T-helper 17 cell (primary cell): ENCODE data around the gene PIGU. TPM values are rescaled to one million over a fixed set of nuclear protein-coding genes. Genes with fewer than 3 reads are reported as not detected.
A peak's percentile ranks its signal among the peaks of the same experiment; 100 is the strongest.

ENCODE experiments used
- ATAC-seq: fragments of 150-1000 bp; cut with Tn5 transposase; 2 replicates; pipeline ENCODE4 v1.10.0; 2021; ENCODE audit warnings: mild to moderate bottlenecking, moderate library complexity
- DNase-seq, 3 donors: peaks; one replicate each; pipeline versions ENCODE4 v3.0.0 to v3.0.0-alpha.2; 2020 to 2021
- H3K9me3 ChIP-seq: one replicate; pipeline ENCODE4 v1.7.0; 2013; ENCODE audit warnings: low read length, mild to moderate bottlenecking; ENCODE audit not compliant: control insufficient read depth, poor library complexity, severe bottlenecking
- H3K27ac Mint-ChIP-seq: one replicate; pipeline ENCODE4 v1.8.0; 2022; ENCODE audit warnings: mild to moderate bottlenecking, moderate library complexity, mixed read lengths
- H3K27me3 Mint-ChIP-seq: one replicate; pipeline ENCODE4 v1.8.0; 2022; ENCODE audit warnings: mixed read lengths
- H3K36me3 Mint-ChIP-seq: one replicate; pipeline ENCODE4 v1.8.0; 2022; ENCODE audit warnings: low read depth, mixed read lengths
- H3K4me1 Mint-ChIP-seq: one replicate; pipeline ENCODE4 v1.8.0; 2022; ENCODE audit warnings: mild to moderate bottlenecking, mixed read lengths
- H3K4me3 Mint-ChIP-seq: one replicate; pipeline ENCODE4 v1.8.0; 2022; ENCODE audit warnings: mild to moderate bottlenecking, moderate library complexity, mixed read lengths
- total RNA-seq, 4 donors: library from RNA in 2 of 4; stranded (reverse) in 2 of 4; gene quantifications; one replicate each; pipeline ENCODE4 v1.2.3 and lab custom pipeline; 2022 to 2026

Gene PIGU
- total RNA-seq, 2 donors from 2014 or later = 8.4 to 10.2 TPM

DNA sequence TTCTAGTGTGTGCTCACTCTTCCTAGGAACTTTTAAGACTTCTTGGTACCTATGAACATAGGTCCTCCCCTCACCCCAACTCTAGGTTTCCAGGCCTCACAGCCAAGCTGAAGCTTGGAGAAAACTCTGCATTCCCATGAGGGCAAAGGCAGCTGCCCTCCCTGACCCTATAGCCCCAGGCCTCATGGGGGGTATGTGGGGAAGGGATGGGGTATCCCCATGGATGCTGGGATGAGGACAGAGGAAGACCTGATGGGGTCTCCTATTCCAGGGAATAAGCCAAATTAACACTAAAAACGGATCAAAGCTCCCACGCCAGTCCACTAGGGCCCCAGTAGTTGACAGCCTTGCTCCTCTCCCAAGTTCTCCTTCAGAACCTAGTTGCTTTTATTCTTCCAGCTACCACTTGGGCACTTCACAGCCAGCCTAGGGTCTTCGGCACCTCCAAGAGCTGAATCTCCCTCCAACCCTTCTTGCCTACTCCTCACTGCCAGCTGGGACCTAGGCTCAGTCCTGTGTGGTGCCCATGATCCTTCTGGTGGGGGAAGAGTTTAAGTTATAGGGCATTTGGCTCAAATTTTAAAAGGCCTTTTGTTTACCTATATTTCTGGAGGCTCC lies 35.0 kb upstream of the PIGU start:
- ATAC-seq (no peak), DNase-seq (no peak)
- Mint-ChIP-seq H3K36me3 (peaks cover 3% of the 10 kb centered on the region), H3K27me3 (no peaks in the 10 kb centered on the region), H3K4me3 (peak overlapping the region; percentile 52), H3K4me1 (peaks cover 23% of the 10 kb centered on the region), H3K27ac (peak overlapping the region; percentile 93)
- no peaks in the 10 kb centered on the region for H3K9me3 ChIP-seq

DNA sequence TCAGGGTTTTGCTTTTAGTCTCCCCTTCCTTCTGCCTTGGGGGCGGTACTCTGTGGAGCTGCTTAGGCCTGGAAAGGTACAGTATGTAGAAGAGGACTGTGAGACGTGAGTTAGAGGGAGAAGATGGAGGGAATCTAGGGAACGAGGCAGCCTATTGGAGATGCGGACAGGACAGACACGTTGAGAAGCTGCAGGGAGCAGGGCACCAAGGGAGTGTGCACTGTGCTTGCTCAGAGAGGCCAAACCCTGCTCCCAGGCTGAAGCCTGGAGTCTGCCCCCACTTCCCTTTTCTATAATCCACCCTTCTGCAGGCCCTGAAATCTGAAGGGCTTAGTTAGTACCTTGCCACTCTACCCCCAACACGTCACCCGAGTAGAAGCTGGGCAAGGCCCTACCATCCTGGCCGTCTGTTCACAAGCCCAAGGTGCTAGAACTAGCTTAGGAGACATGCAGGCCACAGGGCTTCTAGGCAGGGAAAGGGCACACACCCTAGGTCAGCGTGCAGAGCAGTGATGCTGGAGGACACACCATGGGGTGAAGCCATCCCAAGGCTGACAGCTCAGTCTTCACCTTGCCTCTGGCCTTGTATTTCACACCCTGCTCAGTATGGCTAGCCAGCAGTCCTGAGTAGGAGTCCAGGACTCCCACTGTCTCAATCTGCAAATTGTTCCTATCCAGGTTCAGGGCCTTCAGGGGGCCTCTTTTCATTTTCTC lies 34.1 kb upstream of the PIGU start:
- no peak for DNase-seq
- ATAC-seq = no peak
- H3K27me3 Mint-ChIP-seq = no peaks in the 10 kb centered on the region
- peak overlapping the region; percentile 94 for H3K4me3 Mint-ChIP-seq
- peak overlapping the region; percentile 93 for H3K27ac Mint-ChIP-seq
- H3K36me3 Mint-ChIP-seq = peaks cover 3% of the 10 kb centered on the region
- H3K4me1 Mint-ChIP-seq = peaks cover 28% of the 10 kb centered on the region
- no peaks in the 10 kb centered on the region for H3K9me3 ChIP-seq

GRCh38 chr20:34710568-34710839 lies 33.6 kb upstream of the PIGU start:
- Mint-ChIP-seq H3K4me1 (peaks cover 28% of the 10 kb centered on the region), H3K36me3 (peaks cover 3% of the 10 kb centered on the region), H3K27ac (peak overlapping the region; percentile 93), H3K27me3 (no peaks in the 10 kb centered on the region), H3K4me3 (peak overlapping the region; percentile 94)
- H3K9me3 ChIP-seq = no peaks in the 10 kb centered on the region
- ATAC-seq = no peak
- no peak for DNase-seq

DNA sequence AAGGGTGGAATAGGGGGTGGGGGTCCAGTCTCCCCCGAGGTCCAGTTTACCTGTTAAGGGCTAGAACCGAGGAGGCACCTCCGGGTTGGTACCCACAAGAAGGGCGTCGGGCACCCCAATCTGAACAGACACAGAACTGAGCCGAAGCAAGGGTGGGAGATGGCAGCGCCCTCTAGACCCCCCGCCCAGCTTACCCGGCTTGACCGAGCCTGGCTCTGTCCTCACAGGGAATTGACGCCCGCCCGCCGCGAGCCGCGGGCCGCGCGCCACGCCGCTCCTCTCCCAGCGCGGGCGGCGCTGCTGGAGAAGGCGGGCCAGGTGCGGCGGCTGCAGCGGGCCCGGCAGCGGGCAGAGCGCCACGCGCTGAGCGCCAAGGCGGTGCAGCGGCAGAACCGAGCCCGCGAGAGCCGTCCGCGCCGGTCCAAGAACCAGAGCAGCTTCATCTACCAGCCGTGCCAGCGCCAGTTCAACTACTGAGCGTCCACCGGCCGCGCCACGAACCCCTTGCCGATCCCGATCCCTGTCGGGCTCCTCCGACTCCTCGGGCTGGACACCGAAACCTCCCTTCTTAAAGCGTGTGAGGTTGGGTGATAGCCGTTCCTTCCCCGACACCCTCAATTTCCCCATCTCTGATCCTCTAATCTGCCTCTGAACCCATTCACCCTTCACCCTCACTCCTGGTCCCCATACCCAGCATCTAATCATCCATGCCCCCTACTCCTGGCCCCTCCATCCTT lies 33.1 kb upstream of the PIGU start:
- Mint-ChIP-seq H3K4me1 (peaks cover 26% of the 10 kb centered on the region), H3K4me3 (peak overlapping the region; percentile 94), H3K36me3 (peaks cover 3% of the 10 kb centered on the region), H3K27ac (peak overlapping the region; percentile 93), H3K27me3 (no peaks in the 10 kb centered on the region)
- H3K9me3 ChIP-seq = no peaks in the 10 kb centered on the region
- DNase-seq = peak in 2 of 3 donors; percentile 16 to 57
- ATAC-seq = peak; percentile 46

DNA sequence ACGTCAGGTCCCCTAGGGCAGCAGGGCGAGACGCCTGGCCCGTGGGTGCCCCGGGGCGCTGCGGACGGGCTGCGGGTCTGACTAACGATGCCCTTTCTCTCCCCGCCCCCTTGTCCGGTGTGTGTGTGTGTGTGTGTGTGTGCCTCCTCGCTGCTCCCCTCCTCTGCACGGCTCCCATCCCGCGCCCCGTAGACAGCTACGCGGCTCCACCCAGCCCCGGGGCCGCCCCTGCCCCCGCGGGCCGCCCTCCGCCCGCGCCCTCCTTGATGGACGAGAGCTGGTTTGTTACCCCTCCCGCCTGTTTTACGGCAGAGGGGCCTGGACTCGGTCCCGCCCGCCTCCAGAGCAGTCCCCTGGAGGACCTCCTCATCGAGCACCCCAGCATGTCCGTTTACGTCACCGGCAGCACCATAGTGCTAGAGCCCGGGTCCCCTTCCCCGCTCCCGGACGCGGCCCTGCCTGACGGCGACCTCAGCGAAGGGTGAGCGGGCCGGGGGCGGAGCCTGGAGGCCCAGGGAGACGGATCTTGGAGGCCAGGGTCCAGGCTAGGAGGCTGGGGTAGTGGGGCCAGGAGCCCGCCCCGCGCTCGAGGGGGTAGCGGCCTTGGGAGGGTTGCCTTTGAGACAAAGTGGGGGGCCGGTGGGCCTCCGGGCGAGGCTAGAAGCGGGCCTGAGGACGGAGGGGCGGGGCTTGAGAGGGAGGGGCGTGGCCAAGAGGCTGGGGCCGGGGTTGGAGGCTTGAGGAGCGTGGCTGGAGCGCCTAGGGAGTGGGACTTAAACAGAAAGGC lies 32.3 kb upstream of the PIGU start:
- peak overlapping the region; percentile 93 for H3K27ac Mint-ChIP-seq
- DNase-seq (peak; percentile 62 to 75 (median 74)), ATAC-seq (peak; percentile 64)
- H3K9me3 ChIP-seq = no peaks in the 10 kb centered on the region
- H3K36me3 Mint-ChIP-seq = peaks cover 3% of the 10 kb centered on the region
- peaks cover 32% of the 10 kb centered on the region for H3K4me1 Mint-ChIP-seq
- no peaks in the 10 kb centered on the region for H3K27me3 Mint-ChIP-seq
- peak overlapping the region; percentile 88 for H3K4me3 Mint-ChIP-seq

DNA sequence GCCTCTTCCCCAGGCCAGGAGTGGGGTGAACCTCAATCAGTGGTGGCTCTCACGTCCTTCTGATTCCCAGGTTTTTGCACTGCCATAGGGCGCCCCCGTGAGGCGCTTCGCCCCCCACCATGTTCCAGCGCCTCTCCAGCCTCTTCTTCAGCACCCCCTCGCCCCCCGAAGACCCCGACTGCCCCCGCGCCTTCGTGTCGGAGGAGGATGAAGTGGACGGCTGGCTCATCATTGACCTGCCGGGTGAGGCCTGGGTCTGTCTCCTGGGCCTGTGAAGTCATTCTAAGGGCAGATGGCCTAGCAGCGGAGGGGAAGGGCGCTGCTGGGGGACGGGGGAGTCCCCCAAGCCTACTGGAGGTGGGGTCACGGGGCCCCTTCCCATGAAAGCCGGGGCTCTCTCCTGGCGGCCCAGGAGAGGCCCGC lies 31.7 kb upstream of the PIGU start:
- peak in 2 of 3 donors; percentile 35 to 45 for DNase-seq
- H3K4me1 Mint-ChIP-seq = peaks cover 34% of the 10 kb centered on the region
- H3K27ac Mint-ChIP-seq = peak overlapping the region; percentile 93
- peaks cover 5% of the 10 kb centered on the region for H3K36me3 Mint-ChIP-seq
- peak overlapping the region; percentile 88 for H3K4me3 Mint-ChIP-seq
- ATAC-seq = peak; percentile 4
- no peaks in the 10 kb centered on the region for H3K9me3 ChIP-seq
- no peaks in the 10 kb centered on the region for H3K27me3 Mint-ChIP-seq

- H3K27ac Mint-ChIP-seq = peak overlapping the region; percentile 96
- ATAC-seq (no peak), DNase-seq (no peak)
- H3K36me3 Mint-ChIP-seq = peaks cover 2% of the 10 kb centered on the region
- H3K9me3 ChIP-seq = no peaks in the 10 kb centered on the region
- peaks cover 9% of the 10 kb centered on the region for H3K27me3 Mint-ChIP-seq
- H3K4me3 Mint-ChIP-seq = no peak overlapping the region
- peaks cover 33% of the 10 kb centered on the region for H3K4me1 Mint-ChIP-seq
Measured at GRCh38 chr20:34706912-34707784, 30.3 kb upstream of the PIGU start.

GRCh38 chr20:34706302-34706875 lies 29.5 kb upstream of the PIGU start:
- DNase-seq = no peak
- Mint-ChIP-seq H3K36me3 (peaks cover 2% of the 10 kb centered on the region), H3K27me3 (peaks cover 15% of the 10 kb centered on the region), H3K4me1 (peaks cover 35% of the 10 kb centered on the region), H3K27ac (peak overlapping the region; percentile 96), H3K4me3 (peak overlapping the region; percentile 49)
- H3K9me3 ChIP-seq = no peaks in the 10 kb centered on the region
- ATAC-seq = no peak

DNA sequence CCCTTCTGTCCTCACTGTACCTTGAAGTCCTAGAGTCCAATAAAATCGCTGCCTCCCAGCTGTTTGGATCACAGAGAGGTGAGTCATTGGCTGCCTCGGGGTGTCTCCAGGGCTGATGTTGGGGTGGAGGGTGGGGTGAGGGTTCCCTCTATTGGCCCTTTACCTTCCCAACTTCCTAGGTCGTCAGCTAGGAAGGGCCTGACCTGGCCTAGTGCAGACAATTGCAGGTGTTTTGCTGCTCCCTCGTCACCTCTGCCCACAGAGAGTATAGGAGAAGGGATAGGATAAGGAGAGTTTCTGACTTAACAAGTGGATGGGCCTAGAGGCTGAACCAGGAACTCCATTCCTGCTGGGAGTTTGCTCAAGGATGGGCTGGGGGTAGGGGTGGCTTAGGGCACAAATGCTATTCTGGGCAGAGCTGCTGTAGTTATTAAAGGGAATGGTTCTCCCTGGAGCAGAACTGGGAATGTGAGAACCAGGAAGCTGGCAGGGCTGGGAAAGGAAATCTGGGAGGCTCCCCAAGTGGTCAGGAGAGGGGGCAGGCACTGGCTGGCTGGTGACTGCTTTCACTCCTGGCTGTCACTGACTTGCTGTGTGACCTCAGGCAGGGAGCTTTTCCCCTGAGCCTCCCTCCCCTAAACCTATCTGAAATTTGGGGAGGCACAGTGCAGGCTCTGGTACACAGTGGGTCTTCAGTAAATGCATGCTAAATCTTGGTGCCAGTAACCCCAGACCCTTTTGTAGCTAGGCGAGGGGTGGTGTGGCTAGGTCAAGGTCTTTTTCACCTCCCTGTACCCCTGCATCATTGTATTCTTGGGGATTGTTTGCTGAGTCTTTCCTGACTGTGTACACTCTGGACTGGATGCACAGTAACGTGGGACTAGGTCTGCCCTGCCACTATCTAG lies 28.8 kb upstream of the PIGU start:
- no peak for ATAC-seq
- Mint-ChIP-seq H3K27me3 (peaks cover 15% of the 10 kb centered on the region), H3K4me1 (peaks cover 35% of the 10 kb centered on the region), H3K4me3 (peak overlapping the region; percentile 98), H3K36me3 (peaks cover 2% of the 10 kb centered on the region), H3K27ac (peak overlapping the region; percentile 96)
- DNase-seq = no peak
- no peaks in the 10 kb centered on the region for H3K9me3 ChIP-seq

DNA sequence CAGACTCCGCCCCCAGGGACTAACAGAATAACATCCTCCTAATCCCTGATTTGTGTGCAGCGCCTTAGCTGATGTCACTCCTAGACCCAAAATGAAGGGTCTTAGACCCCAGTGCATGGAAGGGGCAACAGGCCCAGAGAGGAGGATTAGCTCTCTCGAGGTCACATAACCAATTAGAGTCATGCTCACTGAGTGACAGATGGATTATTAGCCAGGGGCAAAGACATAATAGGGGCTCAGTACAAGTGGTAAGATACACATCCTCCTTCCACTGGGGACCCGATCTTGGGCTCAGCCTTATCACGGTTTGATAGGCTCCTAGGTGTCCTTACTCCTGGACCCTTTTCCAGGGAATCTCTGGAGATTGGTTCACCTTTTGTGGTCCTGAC lies 28.1 kb upstream of the PIGU start:
- no peak for DNase-seq
- Mint-ChIP-seq H3K27me3 (peaks cover 15% of the 10 kb centered on the region), H3K27ac (peak overlapping the region; percentile 96), H3K36me3 (peaks cover 2% of the 10 kb centered on the region), H3K4me1 (peaks cover 29% of the 10 kb centered on the region), H3K4me3 (peak overlapping the region; percentile 98)
- ATAC-seq = no peak
- H3K9me3 ChIP-seq = no peaks in the 10 kb centered on the region

DNA sequence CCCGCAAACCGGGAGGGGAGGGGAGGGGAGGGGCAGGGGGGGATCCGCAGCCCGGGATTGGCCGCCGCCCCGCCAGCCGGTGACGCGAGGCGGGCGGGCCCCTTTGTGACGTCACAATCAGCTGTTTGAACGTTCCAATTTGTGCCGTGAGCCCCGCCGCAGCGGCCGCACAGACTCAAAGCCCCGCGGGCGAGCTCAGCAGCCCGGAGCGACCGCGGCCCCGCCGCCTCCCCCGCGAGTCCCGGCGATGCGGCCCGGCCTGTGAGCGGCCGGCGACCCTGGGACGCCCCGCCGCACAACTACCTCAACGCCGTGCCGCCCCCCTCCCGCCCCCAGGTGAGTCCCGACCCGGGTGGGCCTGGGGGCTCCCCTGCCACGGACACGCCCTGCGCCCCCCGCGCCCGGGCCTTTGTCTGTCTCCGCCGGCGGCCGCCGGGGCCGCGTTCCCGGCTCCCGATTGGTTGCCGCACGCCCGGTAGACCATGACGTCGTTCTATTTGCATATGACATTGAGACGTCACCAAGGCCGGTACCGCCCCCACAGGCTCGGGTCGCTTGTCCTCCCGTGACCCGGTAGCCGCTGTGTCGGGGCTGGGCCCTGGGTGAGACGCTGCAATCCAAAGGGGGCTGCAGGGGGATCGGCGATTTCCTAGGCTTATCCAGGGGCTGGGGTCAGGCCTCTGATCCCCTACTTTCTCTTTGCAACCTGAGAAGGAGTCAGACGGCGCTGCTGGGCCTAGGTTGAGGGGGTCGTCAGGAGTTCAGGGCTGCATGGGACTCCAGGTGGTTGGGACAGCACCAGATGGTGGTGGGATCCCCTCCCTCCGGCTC lies 27.5 kb upstream of the PIGU start, which contains the start of gene TP53INP2:
Gene TP53INP2, plus strand, starts transcription at position 168 of the 831 bp plus-strand sequence. CDS start 4,396 bp downstream, outside the sequence.
- ATAC-seq = peak; percentile 70

More for the DNA sequence above, 27.5 kb upstream of the PIGU start, which contains the start of gene TP53INP2:
- Mint-ChIP-seq H3K27ac (peak within 1 kb of the TSS; percentile 96), H3K4me1 (peaks cover 29% of the 10 kb centered on the region), H3K4me3 (peak within 1 kb of the TSS; percentile 98), H3K36me3 (peaks cover 2% of the 10 kb centered on the region), H3K27me3 (peaks cover 15% of the 10 kb centered on the region)
- peak; percentile 81 to 88 (median 88) for DNase-seq
- H3K9me3 ChIP-seq = no peaks in the 10 kb centered on the region
